ENCODE measurements around the gene FAM114A2. TPM values are rescaled to one million over a fixed set of nuclear protein-coding genes. Genes with fewer than 3 reads are reported as not detected.

The FAM114A2 gene
- total RNA-seq, 2 donors from 2014 or later: 18.0 to 19.7 TPM

DNA sequence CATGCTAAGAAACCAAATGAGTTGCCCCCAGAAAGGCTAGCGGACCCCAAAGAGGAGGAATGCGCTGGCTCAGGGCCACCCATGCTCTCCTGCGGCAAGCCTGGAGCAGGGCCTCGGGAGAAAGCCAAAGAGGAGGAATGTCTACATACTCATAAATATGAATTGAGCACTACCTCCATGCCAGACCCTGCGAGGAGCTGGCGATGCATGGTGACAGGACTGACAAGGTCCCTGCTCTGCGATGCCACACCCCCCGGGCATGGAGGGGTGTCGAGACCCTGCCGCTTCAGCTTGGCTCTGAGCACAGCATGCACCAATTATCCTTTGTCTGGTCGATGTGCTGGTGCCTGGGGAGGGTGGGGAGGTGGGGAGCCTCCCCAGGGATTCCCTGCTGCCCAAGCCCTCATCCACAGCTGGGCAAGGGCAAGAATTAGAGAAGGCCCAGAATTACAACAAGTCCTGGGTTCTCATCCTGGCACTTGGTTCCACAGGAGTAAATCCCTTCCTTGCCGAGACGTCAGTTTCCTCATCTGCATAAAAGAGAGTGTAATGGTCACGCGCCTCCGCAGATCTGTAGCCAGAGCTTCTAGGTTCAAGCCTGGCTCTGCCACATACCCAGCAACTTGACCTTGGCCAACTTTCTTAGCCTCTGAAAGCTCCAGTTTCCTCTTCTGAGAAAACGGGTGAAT is 74.4 kb downstream of the FAM114A2 start:
- TF ChIP-seq, protein P1, sequence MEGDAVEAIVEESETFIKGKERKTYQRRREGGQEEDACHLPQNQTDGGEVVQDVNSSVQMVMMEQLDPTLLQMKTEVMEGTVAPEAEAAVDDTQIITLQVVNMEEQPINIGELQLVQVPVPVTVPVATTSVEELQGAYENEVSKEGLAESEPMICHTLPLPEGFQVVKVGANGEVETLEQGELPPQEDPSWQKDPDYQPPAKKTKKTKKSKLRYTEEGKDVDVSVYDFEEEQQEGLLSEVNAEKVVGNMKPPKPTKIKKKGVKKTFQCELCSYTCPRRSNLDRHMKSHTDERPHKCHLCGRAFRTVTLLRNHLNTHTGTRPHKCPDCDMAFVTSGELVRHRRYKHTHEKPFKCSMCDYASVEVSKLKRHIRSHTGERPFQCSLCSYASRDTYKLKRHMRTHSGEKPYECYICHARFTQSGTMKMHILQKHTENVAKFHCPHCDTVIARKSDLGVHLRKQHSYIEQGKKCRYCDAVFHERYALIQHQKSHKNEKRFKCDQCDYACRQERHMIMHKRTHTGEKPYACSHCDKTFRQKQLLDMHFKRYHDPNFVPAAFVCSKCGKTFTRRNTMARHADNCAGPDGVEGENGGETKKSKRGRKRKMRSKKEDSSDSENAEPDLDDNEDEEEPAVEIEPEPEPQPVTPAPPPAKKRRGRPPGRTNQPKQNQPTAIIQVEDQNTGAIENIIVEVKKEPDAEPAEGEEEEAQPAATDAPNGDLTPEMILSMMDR (conservative IDR thresholded peaks at IDR 0.05): no peak
- Histone ChIP-seq H3K4me1 (ENCODE audit: control insufficient read depth, insufficient read depth, low read length) (peaks cover 21% of the 10 kb centered on the region), H3K9ac (ENCODE audit: extremely low read depth, low read length, poor library complexity, severe bottlenecking) (no peak overlapping the region), H3K27me3 (ENCODE audit: control insufficient read depth, insufficient read depth, low read length, poor library complexity, severe bottlenecking) (no peaks in the 10 kb centered on the region), H3K36me3 (ENCODE audit: control insufficient read depth, insufficient read depth, low read length) (no peaks in the 10 kb centered on the region), H3K27ac (ENCODE audit: low read depth, low read length) (no peak overlapping the region), H3K4me3 (ENCODE audit: low read length) (no peak overlapping the region), H3K9me3 (ENCODE audit: control insufficient read depth, low read length) (no peaks in the 10 kb centered on the region)
- Mint-ChIP-seq H3K4me1 (peaks cover 35% of the 10 kb centered on the region), H3K36me3 (ENCODE audit: low read depth) (no peaks in the 10 kb centered on the region), H3K27ac (no peak overlapping the region), H3K9me3 (no peaks in the 10 kb centered on the region), H3K4me3 (peak overlapping the region; percentile 40), H3K27me3 (ENCODE audit: insufficient read depth) (no peaks in the 10 kb centered on the region)
- 81 to 84% methylated on average over 4 to 17 of the region's 17 CpGs for WGBS, 2 experiments (ENCODE audit: insufficient coverage in 1 of 2, insufficient read length in 1 of 2)
- peak; percentile 58 for DNase-seq

DNA sequence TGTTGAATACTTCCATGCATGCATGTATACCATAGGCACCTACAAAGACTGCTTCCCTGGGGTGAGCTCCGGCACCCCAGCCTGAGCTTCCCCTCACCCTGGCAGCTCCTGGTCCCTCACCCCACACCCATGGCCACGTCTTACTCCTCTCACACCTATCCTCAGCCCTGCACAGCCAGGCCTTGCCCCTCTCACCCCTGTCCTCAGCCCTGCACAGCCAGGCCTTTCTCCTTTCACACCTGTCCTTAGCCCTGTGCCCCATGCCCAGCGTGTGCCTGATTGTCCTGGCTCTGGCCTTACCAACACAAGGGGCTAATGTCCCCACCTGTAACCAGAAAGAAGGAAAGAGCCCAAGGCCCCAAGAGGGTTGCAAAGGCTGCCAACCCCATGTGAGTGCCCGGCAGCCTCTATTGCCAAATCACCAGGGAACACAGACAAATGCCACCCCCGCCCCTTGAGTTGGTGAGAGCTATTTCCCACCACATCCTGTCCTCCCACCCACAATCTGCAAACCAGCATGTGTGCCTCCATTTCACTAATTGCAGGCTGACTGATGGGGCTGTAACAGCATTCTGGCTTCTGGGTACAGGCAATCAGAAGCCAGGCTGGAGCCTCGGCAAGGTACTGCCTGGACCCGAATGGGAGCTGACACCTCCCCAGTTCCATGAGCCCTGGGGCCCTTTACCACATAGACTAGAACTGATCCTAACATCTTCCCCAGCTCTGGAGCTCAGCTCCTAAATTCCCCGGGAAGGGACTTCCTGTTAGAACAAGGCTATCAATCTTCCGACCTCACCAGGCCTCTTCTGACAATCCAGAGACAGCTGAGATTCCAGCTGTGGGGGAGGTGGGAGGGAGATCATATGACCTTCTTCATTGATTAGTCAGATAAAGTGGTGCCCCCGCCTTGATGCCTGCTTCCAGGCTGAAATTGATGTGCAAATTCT is 78.2 kb downstream of the FAM114A2 start:
- Histone ChIP-seq H3K27ac (ENCODE audit: low read depth, low read length) (no peak overlapping the region), H3K9ac (ENCODE audit: extremely low read depth, low read length, poor library complexity, severe bottlenecking) (no peak overlapping the region), H3K4me1 (ENCODE audit: control insufficient read depth, insufficient read depth, low read length) (peaks cover 14% of the 10 kb centered on the region), H3K27me3 (ENCODE audit: control insufficient read depth, insufficient read depth, low read length, poor library complexity, severe bottlenecking) (no peaks in the 10 kb centered on the region), H3K36me3 (ENCODE audit: control insufficient read depth, insufficient read depth, low read length) (no peaks in the 10 kb centered on the region), H3K9me3 (ENCODE audit: control insufficient read depth, low read length) (peaks cover 6% of the 10 kb centered on the region), H3K4me3 (ENCODE audit: low read length) (no peak overlapping the region)
- TF ChIP-seq, protein P1 (conservative IDR thresholded peaks at IDR 0.05): no peak
- Mint-ChIP-seq H3K27me3 (ENCODE audit: insufficient read depth) (no peaks in the 10 kb centered on the region), H3K9me3 (peaks cover 2% of the 10 kb centered on the region), H3K36me3 (ENCODE audit: low read depth) (no peaks in the 10 kb centered on the region), H3K27ac (peak overlapping the region; percentile 90), H3K4me1 (peaks cover 32% of the 10 kb centered on the region), H3K4me3 (no peak overlapping the region)
- peak; percentile 66 for DNase-seq
- 85 to 91% methylated on average over 4 to 10 of the region's 10 CpGs for WGBS, 2 experiments (ENCODE audit: insufficient coverage in 1 of 2, insufficient read length in 1 of 2)

DNA sequence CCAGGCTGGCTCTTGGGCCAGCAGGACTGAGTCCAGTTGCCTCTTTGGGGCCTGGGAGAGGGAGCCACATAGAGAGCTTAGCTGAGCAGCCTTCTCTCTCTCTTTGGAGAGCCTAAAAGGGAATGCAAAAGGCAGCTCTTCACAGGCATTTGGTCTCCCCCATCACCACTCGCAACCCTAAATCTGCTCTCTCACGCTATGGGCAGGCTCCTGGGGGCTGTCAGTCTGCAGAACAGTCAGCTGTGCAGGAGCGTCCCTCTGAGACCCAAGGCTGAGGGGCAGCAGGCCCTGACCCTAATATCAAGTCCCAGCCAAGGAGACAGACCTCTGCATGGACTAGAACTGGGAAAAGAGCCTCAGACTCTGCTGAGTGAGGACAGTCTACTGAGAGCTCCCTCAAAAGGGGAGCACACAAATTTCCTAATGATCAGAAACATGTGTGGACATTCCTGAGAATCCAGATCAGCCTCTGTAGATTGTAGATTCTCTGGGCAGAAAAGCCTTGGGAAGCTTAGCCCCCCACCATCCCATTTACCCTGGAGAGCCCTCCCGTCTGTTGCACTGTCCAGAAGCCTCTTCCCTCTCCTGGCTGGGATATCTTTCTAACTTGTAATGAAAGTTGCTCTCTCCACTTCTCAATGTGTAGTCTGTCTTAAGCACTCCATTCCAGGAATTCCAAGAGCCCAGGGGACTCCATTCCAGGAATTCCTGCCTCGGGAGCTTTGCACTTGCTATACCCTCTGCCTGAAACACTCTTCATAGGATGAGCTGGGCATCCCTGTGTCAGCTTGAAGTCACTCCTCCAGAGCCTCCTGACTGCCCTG is 79.4 kb downstream of the FAM114A2 start:
- Histone ChIP-seq H3K4me1 (ENCODE audit: control insufficient read depth, insufficient read depth, low read length) (peaks cover 14% of the 10 kb centered on the region), H3K36me3 (ENCODE audit: control insufficient read depth, insufficient read depth, low read length) (no peaks in the 10 kb centered on the region), H3K4me3 (ENCODE audit: low read length) (no peak overlapping the region), H3K9ac (ENCODE audit: extremely low read depth, low read length, poor library complexity, severe bottlenecking) (no peak overlapping the region), H3K9me3 (ENCODE audit: control insufficient read depth, low read length) (peaks cover 10% of the 10 kb centered on the region), H3K27ac (ENCODE audit: low read depth, low read length) (peak overlapping the region; percentile 15), H3K27me3 (ENCODE audit: control insufficient read depth, insufficient read depth, low read length, poor library complexity, severe bottlenecking) (no peaks in the 10 kb centered on the region)
- WGBS, 2 experiments (ENCODE audit: insufficient coverage in 1 of 2, insufficient read length in 1 of 2): 40 to 59% methylated on average over 3 to 5 of the region's 5 CpGs
- no peak overlapping the region for H3K4me3 Mint-ChIP-seq
- TF ChIP-seq, protein P1 (conservative IDR thresholded peaks at IDR 0.05): no peak
- peak overlapping the region; percentile 90 for H3K27ac Mint-ChIP-seq
- H3K4me1 Mint-ChIP-seq: peaks cover 30% of the 10 kb centered on the region
- DNase-seq: peak; percentile 90
- H3K27me3 Mint-ChIP-seq (ENCODE audit: insufficient read depth): no peaks in the 10 kb centered on the region
- H3K36me3 Mint-ChIP-seq (ENCODE audit: low read depth): no peaks in the 10 kb centered on the region
- H3K9me3 Mint-ChIP-seq: peaks cover 4% of the 10 kb centered on the region

All from endodermal cell (in vitro differentiated cells).